GM19468 (cell line): ENCODE data around the gene COX11.

Source experiments
- ATAC-seq: cut with Tn5 transposase; IDR thresholded peaks from one replicate; pipeline ENCODE4 v1.9.1; 2021; ENCODE audit warnings: mild to moderate bottlenecking, moderate library complexity, moderate number of reproducible peaks; ENCODE audit not compliant: unreplicated experiment; ENCODE audit errors: extremely low read depth

Gene COX11

GRCh38 chr17:54968988-54969332, 506 bp upstream of the COX11 start:
- peak; percentile 4 for ATAC-seq

GRCh38 chr17:54967621-54968261, 713 bp downstream of the COX11 start:
- ATAC-seq: peak; percentile 7

- ATAC-seq: no peak
These were observed 11.7 kb downstream of the COX11 start for GRCh38 chr17:54956791-54957190.

- ATAC-seq: no peak
These were observed 17.2 kb downstream of the COX11 start for GRCh38 chr17:54951286-54951685.

DNA sequence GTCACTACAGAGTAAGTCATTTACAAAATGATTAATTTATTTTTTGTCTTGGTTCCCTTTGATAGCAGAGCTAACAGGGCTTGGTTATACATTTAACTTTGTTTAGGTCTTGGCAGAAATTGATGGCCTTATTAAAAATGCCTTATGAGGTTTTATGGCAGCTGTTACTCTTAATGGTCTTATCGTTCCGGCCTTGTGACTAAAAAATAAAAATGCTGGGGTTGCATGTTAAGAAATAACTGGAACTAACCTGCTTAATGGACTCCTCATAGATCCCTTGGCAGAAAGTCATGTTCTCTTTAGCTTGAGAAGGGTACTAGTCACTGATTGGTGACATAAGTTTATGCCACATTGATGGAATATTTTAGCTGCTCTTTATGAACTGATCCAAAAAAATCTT, 18.3 kb downstream of the COX11 start:
- ATAC-seq: no peak

- ATAC-seq: no peak
These were observed 20.1 kb downstream of the COX11 start for GRCh38 chr17:54948380-54948779.

DNA sequence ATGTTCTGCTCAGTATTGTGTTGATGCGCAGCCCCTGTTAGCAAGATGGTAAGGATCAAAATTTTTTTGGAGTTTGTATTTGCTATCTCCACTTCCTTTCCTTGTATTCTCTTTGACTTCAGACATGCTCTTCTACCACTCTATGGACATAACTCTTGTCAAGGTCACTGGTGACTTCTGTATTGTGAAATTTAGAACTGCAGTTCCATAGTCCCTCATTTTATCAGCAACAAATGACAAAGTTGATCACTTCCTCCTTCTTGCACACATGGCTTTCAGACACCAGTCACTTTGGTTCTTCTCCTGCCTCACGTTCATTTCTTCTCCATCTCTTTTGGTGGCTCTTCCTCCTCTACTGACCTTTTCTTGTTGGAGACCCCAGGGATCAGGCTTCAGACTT, 21.1 kb downstream of the COX11 start:
- ATAC-seq: no peak

DNA sequence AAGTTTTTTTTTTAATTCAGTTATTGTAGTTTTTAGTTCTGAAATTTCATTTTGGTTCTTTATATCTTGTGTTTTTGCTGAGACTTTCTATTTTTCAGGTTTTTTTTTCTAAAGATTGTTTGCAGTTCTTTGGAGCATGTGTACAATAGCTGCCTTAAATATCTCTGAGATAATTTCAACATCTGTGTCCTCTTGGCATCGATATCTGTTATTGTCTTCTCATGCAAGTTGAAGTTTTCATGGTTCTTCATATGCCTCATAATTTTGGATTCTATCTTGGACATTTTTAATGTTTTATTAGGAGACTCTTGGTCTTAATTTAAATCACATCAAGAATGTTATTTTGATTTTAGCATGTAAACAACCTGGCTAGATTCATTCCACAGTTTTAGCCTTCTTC, 22.8 kb downstream of the COX11 start:
- ATAC-seq: no peak

DNA sequence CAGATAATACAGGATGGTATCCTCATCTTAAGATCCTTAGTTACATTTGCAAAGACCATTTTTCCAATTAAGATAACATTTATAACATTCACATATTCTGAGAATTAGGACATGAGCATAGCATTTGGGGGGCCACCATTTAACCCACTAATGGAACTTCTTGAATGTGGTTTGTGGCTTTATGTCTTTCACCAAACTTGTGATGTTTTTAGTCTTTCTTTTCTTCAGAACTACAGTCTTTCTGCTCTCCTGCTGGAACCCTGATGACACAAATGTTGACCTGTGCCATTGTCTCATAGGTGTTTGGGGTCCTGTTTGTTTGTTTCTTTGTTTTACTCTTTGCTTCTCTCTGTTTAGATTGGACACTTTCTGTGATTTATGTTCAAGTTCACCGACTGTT, 23.2 kb downstream of the COX11 start:
- no peak for ATAC-seq

DNA sequence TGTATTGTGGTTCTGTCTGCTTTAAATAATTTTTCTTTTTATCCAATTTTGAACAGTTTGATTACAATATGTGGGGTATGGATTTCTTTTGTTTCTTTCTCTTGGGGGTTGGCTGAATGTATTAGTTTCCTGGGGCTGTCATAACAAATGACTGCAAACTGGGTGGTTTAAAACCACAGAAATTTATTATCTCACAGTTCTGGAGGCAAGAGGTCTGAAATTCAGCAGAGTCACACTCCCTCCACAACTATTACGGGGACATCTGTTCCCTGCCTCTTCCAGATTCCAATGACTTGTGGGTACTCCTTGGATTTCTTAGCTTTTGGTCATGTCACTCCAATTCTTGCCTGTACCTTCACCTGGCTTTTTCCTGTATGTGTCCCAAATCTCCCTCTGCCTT, 23.7 kb downstream of the COX11 start:
- ATAC-seq: no peak

DNA sequence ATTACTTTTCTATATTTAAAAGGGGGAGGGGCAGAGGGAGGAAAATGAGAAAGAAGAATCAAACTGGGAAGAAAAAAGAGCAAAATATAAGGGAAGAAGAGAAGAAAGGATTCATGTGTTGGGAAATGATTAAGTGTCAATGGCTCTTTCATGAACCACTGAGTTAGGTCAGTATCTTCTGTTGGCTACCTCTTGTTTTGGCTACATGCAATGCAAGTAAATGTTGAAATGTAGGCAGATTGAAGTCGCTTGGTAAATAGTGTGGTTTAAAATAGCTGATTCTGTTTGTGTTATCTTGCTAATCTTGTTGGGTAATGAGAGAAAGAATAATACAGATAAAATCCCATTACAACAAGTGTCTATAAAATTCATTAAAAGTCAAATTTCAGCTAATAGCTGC, 27.2 kb downstream of the COX11 start:
- no peak for ATAC-seq

DNA sequence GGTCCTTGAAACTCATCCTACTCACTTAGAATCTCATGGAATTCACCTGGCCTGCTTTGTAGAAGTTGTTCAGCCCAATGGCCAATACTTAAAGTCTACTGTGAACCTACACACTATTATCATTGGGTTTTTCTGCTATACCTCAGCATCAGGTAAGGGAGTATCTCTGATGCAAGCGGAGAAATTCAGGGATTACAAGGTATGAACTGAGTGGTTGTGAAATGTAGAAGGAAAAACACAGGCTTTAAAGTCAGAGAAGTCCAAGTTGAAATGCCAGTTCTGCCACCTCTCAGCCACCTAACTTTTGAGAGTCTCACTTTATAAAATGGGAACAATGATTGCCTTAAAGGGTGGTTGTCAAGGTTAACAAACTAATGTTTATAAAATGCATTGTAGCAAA, 31.0 kb downstream of the COX11 start:
- ATAC-seq: no peak

GRCh38 chr17:54937018-54937417, 31.4 kb downstream of the COX11 start:
- ATAC-seq: no peak

DNA sequence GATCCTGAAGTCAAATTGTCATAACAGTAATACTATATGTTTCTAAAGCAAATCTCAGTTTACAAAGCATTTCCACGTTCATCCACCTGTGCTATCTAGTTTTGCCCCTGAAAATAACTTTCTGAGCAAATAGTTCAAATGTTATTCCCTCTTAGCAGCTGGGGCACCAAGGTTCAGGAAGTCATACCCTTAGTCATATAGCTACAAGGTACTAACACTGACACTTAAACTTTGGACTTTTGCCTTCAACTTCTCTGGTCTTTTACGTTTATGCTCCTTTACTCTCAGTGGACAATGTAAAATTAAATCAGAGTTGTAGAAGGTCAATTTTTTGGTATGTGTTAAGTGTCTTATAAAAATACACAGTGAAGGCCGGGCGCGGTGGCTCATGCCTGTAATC, 33.0 kb downstream of the COX11 start:
- no peak for ATAC-seq

DNA sequence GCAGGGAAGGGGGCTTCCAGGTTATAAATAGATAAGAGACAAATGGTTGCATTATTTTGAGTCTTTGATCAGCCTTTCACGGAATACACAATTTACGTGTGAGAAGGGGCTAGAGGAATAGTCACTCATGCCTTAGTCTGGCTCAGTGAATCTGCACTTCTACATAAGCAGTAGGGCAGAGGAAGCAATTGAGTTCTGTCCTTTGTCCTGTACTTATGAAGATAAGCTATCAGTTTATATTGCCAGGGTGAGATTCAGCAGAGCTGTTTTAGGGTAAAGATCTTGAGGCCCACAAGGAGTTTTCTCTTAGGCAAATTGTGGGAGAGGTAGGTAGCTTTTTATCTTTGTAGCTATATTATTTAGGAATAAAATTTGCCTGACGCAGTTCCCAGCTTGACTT, 34.5 kb downstream of the COX11 start:
- ATAC-seq: no peak

DNA sequence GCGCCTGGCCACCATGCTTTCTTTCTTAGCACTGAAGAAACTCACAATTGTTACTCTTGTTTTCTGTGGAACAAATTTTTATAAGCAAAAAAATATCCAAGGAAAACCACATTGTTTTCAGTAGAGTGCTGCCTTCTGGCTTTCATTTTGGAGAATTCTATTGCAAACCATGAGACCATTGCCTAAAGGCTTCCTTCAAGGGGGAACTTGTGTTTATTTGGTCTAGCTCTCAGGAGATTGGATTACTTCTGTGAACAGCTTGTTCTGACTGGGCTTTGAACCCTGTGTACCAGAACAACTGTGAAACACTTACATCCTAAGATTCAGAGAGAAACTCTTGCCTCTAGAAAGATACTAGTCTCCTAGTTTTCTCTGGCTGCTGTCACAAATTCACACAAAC, 35.7 kb downstream of the COX11 start:
- no peak for ATAC-seq

DNA sequence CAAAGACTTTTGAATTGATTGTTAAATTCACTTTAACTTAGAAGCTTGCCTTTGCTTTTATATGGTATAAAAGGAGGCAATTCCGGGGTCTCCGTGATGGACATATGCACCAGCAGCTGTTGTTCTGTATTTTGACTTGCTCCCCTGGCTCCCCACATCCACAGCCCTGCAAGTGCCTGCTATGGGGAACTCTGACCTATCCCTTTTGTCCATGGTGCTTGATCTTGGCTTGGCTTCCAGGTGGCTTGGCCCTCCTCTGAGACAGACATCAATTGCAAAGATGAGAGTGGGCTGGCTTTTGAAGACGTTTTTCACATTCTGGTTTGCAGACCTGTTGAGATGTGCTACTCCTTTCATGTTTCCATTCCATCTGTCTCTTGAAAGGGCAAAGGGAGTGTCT, 40.9 kb downstream of the COX11 start:
- no peak for ATAC-seq

DNA sequence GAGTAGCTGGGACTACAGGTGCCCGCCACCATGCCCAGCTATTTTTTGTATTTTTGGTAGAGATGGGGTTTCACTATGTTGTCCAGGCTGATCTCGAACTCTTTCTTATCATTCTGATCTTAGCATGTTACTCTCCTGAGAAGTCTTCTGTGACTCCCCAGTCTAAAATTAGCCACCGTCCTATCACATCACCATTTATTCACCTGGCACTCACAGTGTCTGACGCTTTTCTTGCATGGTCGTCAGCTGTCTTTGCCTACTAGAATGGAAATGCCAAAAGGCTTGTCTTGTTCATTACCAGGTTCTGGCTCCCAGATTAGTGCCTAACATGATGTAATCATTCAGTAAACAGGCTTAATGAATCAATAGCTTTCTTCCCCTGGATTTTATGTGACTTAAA, 44.0 kb downstream of the COX11 start:
- no peak for ATAC-seq

GRCh38 chr17:54920819-54921218, 47.6 kb downstream of the COX11 start:
- ATAC-seq: no peak

DNA sequence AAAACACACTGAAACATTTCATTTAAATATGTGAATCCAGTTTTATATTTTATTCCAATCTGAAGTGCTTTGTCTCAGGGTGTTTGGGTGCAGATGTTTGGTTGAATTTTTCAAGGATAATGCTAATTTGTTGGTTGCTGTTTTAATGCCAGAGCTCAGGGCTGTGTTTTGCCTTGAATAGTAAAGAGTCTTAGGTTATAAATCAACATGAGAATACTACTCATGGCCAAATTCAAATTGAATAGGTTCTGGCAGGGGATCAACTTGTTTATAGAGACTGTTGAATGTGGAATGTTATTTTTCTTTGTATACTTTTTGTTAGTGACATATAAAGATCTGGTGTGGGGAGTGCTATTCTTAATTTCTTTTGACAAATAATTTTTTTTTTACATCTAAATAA, 49.0 kb downstream of the COX11 start:
- no peak for ATAC-seq

GRCh38 chr17:54916721-54917120, 51.7 kb downstream of the COX11 start:
- no peak for ATAC-seq
